ENCODE results near the gene CFAP54. TPM values are rescaled to one million over a fixed set of nuclear protein-coding genes. Genes with fewer than 3 reads are reported as not detected.

The CFAP54 gene
- total RNA-seq, 6 donors from 2014 or later, result 0.66 to 48.8 (median 7.4) TPM

DNA sequence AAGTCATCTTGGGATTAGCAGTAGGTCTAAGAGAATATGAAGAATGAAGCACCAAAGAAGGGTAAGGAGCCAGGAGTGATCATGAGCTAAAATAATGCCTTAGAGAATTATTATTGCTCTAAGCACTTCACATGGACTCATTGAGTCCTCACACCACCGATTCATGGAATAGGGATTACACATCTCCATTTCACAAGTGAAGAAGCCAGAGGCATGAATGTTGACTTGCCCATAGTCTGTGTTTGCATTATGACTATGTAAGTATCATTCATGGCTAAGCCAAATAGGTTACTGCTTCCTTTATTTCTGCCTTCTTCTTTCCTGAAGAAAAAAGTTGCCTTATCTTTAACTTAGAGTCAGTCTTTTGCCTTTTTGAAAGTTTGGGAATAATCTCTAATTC lies 318.4 kb downstream of the CFAP54 start:
- TF ChIP-seq, protein P1, sequence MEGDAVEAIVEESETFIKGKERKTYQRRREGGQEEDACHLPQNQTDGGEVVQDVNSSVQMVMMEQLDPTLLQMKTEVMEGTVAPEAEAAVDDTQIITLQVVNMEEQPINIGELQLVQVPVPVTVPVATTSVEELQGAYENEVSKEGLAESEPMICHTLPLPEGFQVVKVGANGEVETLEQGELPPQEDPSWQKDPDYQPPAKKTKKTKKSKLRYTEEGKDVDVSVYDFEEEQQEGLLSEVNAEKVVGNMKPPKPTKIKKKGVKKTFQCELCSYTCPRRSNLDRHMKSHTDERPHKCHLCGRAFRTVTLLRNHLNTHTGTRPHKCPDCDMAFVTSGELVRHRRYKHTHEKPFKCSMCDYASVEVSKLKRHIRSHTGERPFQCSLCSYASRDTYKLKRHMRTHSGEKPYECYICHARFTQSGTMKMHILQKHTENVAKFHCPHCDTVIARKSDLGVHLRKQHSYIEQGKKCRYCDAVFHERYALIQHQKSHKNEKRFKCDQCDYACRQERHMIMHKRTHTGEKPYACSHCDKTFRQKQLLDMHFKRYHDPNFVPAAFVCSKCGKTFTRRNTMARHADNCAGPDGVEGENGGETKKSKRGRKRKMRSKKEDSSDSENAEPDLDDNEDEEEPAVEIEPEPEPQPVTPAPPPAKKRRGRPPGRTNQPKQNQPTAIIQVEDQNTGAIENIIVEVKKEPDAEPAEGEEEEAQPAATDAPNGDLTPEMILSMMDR (IDR thresholded peaks at IDR 0.05), result no peak
- TF ChIP-seq POLR2A (IDR thresholded peaks at IDR 0.05) (no peak), EP300 (IDR thresholded peaks at IDR 0.05) (no peak)
- Histone ChIP-seq H3K27me3 (no peaks in the 10 kb centered on the region), H3K9me3 (peaks cover 0 to 7% (median 0%) of the 10 kb centered on the region in 4 donors), H3K36me3 (no peaks in the 10 kb centered on the region), H3K4me3 (no peak overlapping the region), H3K27ac (no peak overlapping the region), H3K4me1 (no peaks in the 10 kb centered on the region)
- DNase-seq, result no peak
- WGBS, 2 donors, result 73 to 79% methylated on average over 1 of the region's 1 CpG
- ATAC-seq (ENCODE audit: low FRiP score in 2 of 2), result no peak

DNA sequence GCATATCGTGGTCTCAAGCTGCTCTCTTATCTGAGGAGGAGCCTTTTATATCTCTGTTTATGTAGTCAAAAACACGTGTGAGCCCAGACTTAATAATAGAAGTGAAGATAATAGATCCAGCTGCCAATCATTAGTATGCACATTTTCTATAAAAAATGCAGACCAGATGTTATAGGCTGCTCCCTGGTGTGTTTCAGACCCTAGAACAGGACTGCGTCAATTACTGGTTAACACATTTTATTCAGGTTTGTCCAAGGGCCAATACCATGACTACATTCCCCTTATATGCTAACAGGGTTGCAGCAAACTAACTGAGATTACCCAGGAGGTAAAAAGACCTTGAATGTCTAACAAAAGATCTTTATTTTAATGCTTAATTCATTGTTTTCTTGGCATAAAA lies 319.2 kb downstream of the CFAP54 start:
- H3K4me1 ChIP-seq, result no peaks in the 10 kb centered on the region
- peaks cover 0 to 2% (median 0%) of the 10 kb centered on the region in 4 donors for H3K9me3 ChIP-seq
- H3K27me3 ChIP-seq, result no peaks in the 10 kb centered on the region
- H3K36me3 ChIP-seq, result no peaks in the 10 kb centered on the region
- DNase-seq (no peak), ATAC-seq (ENCODE audit: low FRiP score in 2 of 2) (no peak)
- H3K27ac ChIP-seq, result no peak overlapping the region
- no peak overlapping the region for H3K4me3 ChIP-seq
- TF ChIP-seq, protein P1 (IDR thresholded peaks at IDR 0.05), result no peak
- TF ChIP-seq EP300 (IDR thresholded peaks at IDR 0.05), result no peak
- no peak for TF ChIP-seq POLR2AphosphoS5 (IDR thresholded peaks at IDR 0.05)
- TF ChIP-seq POLR2A (IDR thresholded peaks at IDR 0.05), result no peak
- WGBS, 2 donors, result 62 to 67% methylated on average over 3 of the region's 3 CpGs

DNA sequence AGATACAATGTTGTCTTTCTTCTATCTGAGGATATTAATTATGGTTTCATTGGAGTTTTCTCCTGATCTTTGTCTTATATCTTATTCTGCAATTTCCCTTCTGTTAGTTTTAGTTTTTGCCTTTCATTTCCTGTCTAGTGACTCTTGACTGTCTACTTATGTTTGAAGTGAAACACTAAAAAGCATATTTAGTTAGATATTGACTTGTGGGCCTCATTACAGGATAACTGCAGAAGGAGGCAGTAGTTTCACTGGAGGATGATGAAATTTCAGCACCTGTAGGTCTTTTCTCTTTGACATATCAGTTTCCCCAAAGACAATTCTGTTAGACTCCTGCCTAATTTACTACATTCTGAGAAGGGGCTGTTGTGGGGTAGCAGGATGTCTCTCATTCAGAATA lies 320.1 kb downstream of the CFAP54 start:
- Histone ChIP-seq H3K36me3 (no peaks in the 10 kb centered on the region), H3K27me3 (no peaks in the 10 kb centered on the region), H3K9me3 (no peaks in the 10 kb centered on the region), H3K27ac (no peak overlapping the region), H3K4me3 (no peak overlapping the region), H3K4me1 (no peaks in the 10 kb centered on the region)
- no peak for DNase-seq
- no peak for ATAC-seq (ENCODE audit: low FRiP score in 2 of 2)
- TF ChIP-seq EP300 (IDR thresholded peaks at IDR 0.05) (no peak), POLR2A (IDR thresholded peaks at IDR 0.05) (no peak), POLR2AphosphoS5 (IDR thresholded peaks at IDR 0.05) (no peak)
- TF ChIP-seq, protein P1 (IDR thresholded peaks at IDR 0.05), result no peak

DNA sequence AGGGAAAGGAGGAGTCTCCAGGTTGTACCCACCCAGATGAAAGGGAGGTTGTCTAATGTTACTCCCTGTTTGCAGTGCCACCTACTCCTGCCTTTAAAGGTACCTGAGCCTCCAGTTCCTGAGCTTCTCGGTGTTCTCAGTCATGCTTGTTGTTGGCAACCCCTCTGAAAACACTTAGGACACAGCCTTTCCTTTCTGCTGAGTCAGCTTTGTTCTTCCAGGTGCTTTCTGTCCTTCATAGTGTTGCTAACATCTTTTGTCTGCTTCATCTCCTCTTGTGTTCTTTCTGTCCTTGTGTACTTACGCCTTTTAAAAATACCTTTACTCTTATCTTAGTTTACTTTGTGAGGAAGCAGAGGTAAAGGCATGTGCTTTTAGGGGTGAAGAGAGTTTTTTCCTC lies 320.7 kb downstream of the CFAP54 start:
- Histone ChIP-seq H3K36me3 (no peaks in the 10 kb centered on the region), H3K27ac (no peak overlapping the region), H3K9me3 (no peaks in the 10 kb centered on the region), H3K4me1 (no peaks in the 10 kb centered on the region), H3K4me3 (no peak overlapping the region), H3K27me3 (no peaks in the 10 kb centered on the region)
- TF ChIP-seq POLR2AphosphoS5 (IDR thresholded peaks at IDR 0.05) (no peak), EP300 (IDR thresholded peaks at IDR 0.05) (no peak), POLR2A (IDR thresholded peaks at IDR 0.05) (no peak)
- TF ChIP-seq, protein P1 (IDR thresholded peaks at IDR 0.05), result no peak
- ATAC-seq (ENCODE audit: low FRiP score in 2 of 2) (no peak), DNase-seq (no peak)
- 49 to 53% methylated on average over 2 of the region's 2 CpGs for WGBS, 2 donors

DNA sequence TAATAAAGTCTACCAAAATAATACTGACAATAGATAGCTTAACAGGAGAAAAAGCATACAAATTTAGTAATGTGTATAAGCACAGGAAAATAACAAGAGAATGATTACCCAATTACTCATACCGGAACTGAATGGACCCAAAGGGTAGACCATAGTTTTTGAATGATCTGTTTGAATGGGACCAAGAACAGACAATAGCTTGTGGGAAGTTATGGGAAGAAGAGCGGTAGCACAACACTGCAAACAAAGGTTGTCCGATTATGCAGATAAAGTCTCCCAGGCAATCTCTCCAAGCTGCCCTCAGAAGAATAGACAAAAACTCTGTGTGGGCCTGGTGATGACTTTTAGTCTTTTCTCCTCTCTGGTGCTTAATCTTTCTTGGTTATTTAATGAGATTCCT lies 321.1 kb downstream of the CFAP54 start:
- DNase-seq (no peak), ATAC-seq (ENCODE audit: low FRiP score in 2 of 2) (no peak)
- H3K27ac ChIP-seq, result no peak overlapping the region
- 80 to 87% methylated on average over 3 of the region's 3 CpGs for WGBS, 2 donors
- TF ChIP-seq, protein P1 (IDR thresholded peaks at IDR 0.05), result no peak
- TF ChIP-seq EP300 (IDR thresholded peaks at IDR 0.05) (no peak), POLR2A (IDR thresholded peaks at IDR 0.05) (no peak), POLR2AphosphoS5 (IDR thresholded peaks at IDR 0.05) (no peak)
- no peak overlapping the region for H3K4me3 ChIP-seq
- H3K9me3 ChIP-seq, result no peaks in the 10 kb centered on the region
- no peaks in the 10 kb centered on the region for H3K27me3 ChIP-seq
- no peaks in the 10 kb centered on the region for H3K4me1 ChIP-seq
- H3K36me3 ChIP-seq, result no peaks in the 10 kb centered on the region

All from upper lobe of left lung (tissue), 6 donors.